ENCODE data around the gene TANC1.

DNA sequence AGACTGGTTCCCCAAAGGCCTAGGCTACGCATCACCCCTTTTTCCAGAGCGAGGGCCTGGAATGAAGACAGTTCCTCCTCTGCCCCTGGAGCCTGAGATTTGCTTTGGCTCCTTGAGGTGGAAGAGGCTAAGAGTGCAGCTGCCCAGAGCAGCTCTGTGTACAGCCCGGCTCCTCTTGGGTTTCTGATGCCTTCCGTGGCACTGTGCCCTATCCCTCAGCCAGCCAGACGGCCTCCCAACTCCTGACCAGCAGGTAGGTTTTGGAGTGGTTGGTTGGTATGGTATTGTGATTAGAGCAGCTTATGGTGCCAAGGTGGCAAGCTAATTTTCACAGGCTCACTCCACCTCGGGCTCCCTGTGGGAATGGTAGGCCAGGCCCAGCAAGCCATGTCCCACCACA, 112.2 kb downstream of the TANC1 start:
- TF ChIP-seq EZH2 (IDR thresholded peaks at IDR 0.05; ENCODE audit: insufficient read depth, poor library complexity, severe bottlenecking), result no peak
- TF ChIP-seq EZH2phosphoT487 (IDR thresholded peaks at IDR 0.05; ENCODE audit: insufficient read depth, low read depth), result no peak

Measured in GM23248 (cell line).